ENCODE results near the gene FITM2.

GRCh38 chr20:44335675-44336074, 24.7 kb upstream of the FITM2 start:
- TF ChIP-seq CTCF (IDR thresholded peaks at IDR 0.05) (no peak), ZFX (IDR thresholded peaks at IDR 0.05; ENCODE audit: borderline replicate concordance) (no peak)
